LNCaP clone FGC (cell line): Measurements from ENCODE around the gene TTLL5.

Source experiments
- DNase-seq: peaks from one replicate; pipeline ENCODE4 v3.0.0-alpha.2; 2011; ENCODE audit warnings: low read depth
- H3K4me3 ChIP-seq: 2 replicates; pipeline ENCODE4 v1.5.1; 2011; ENCODE audit warnings: mild to moderate bottlenecking, low read depth, low read length, control low read depth
- TF ChIP-seq, protein P1 (sequence below): IDR thresholded peaks from 2 replicates; pipeline ENCODE4 v1.5.1; 2012; ENCODE audit warnings: mild to moderate bottlenecking; ENCODE audit not compliant: control insufficient read depth, insufficient read depth; ENCODE audit errors: extremely low read depth

The TTLL5 gene

DNA sequence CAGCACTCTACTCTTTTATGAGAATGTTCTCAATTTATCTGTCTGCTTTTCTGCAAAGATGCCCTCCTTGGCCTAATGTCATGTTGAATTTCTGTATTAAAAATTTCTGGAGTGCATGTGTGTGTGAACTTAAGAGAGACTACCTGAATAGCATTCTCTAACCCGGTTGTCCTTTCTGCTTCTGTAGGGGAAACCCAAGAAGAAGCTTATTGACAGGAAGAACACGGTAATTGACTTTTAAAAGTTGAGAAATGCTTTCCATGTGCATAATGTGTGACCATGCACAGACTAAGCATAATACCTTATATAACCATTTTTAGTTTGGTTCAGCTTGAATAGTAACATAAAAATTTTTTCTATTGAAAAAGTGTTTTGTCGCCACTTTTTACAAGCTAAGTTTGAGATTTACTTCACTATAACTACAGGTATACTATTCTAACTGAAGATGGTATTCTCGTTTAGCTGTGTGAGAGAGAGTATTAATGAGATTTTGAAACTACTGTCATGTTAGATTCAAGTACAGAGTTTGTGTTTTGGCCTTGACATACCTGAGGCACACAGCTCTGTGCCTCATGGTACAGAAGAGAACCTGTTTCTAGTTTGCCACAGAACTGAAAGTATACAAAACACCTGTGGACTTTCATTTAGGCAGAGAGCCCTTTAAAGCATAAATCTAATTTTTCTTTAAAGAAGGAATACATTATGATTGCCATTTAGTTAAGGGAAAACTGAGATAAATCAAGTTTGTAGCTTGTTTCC is 96.8 kb downstream of the TTLL5 start:
- H3K4me3 ChIP-seq, result no peak overlapping the region
- TF ChIP-seq, protein P1, sequence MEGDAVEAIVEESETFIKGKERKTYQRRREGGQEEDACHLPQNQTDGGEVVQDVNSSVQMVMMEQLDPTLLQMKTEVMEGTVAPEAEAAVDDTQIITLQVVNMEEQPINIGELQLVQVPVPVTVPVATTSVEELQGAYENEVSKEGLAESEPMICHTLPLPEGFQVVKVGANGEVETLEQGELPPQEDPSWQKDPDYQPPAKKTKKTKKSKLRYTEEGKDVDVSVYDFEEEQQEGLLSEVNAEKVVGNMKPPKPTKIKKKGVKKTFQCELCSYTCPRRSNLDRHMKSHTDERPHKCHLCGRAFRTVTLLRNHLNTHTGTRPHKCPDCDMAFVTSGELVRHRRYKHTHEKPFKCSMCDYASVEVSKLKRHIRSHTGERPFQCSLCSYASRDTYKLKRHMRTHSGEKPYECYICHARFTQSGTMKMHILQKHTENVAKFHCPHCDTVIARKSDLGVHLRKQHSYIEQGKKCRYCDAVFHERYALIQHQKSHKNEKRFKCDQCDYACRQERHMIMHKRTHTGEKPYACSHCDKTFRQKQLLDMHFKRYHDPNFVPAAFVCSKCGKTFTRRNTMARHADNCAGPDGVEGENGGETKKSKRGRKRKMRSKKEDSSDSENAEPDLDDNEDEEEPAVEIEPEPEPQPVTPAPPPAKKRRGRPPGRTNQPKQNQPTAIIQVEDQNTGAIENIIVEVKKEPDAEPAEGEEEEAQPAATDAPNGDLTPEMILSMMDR, result no peak
- DNase-seq, result no peak

DNA sequence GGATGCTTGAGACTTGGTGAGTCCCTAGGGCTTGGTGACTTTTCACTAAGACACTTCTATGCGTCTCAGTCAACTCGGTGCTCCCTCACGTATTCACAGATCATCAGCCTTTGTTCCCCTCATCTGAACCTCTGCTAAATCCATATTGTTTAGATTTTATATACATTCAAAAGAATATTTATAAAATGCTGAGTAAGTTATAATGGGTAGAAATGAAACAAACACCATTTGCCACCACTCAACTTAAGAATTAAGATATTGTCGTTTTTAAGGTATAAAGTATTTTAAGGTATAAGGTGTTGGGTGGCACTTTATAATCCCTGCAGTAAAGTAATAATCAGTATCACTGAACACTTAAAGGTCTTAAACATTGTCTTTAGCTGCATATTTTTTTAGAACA is 103.0 kb downstream of the TTLL5 start:
- TF ChIP-seq, protein P1, result no peak
- DNase-seq, result no peak
- no peak overlapping the region for H3K4me3 ChIP-seq

DNA sequence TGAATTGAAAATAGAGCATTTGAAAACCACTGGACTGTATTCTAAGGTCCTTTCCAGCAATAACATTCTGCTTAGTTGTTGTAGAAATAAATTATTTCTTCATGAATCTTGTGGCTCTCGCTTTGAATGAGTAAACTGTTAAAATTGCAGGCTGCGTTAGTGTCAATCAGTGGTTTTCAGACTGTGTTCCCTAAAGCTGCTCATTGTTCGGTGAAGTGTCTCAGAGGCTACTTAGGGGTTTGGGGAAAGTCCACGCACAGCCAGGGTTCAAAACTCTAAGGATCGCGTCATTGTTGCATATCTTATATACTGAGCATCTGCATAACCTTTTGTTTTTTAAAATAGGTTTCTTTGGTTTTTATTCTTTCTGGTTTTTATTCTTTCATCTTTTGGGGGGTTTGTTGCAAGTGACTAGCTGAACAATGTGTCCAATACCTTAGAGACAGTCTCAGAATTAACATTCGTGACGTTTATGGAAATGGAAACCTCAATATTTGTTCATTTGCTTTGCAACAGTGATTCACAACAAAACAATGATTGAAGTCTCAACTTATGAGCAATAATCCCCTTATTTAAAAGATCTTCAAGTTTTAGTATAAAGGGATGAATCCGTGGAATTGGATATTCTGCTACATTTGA is 108.1 kb downstream of the TTLL5 start:
- TF ChIP-seq, protein P1, result no peak
- no peak overlapping the region for H3K4me3 ChIP-seq
- no peak for DNase-seq

DNA sequence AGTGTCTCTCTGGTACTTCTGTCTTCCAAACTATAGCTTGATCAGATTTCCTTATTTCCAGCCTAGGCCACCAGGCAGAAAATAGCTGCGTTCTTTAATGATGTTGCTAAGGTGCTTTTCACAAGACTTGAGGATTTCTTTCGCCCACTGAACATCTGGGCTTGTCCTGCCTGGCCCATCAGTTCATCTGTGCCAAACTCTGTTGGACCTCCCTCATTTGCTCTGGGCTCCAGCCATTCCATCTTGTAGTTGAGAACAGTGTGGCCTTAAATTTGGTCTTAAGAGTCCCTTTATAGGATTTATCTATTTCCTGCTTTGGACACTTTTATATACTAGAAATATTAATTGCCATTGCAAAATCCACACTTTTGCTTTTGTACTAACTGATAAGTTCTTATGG is 109.6 kb downstream of the TTLL5 start:
- DNase-seq, result no peak
- H3K4me3 ChIP-seq, result no peak overlapping the region
- TF ChIP-seq, protein P1, result no peak

DNA sequence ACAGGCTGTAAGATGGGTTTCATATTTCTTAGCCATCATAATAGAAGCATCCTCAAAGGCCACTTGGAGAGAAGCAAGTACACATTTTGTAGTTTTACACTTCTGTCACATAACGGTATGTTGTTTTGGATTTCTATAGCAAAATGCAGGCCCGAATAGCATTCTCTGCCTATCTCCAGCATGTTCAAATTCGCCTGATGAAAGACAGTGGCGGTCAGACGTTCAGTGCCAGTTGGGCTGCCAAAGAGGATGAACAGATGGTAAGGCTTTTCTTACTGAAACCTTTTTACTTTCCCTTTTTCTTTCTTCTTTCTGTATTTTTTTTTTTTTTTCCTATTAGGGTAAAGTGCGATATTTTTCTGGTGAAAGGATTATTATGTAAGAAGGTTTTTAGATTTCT is 110.5 kb downstream of the TTLL5 start:
- DNase-seq, result no peak
- H3K4me3 ChIP-seq, result no peak overlapping the region
- TF ChIP-seq, protein P1, result no peak

DNA sequence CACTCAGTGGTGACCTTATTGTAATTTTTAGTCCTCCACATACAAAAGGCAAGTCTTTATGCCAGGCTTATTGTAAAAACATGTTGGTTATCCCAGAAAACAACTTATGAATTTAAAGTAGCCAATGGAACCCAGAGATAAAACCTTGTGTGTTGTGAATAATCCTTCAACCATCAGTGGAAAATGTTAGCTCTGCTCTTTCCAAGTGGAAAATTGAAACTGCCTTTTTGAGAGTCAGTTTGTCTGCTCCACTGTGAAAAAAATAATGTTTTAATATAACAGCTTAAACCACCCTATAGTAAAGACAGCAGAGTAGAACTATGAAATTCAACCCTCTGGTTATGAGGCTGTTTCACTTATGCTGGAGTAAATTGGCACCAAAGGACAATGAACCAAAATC is 112.0 kb downstream of the TTLL5 start:
- no peak overlapping the region for H3K4me3 ChIP-seq
- DNase-seq, result no peak
- TF ChIP-seq, protein P1, result no peak
